HG03103 (cell line): Measurements from ENCODE around the gene PSMB11.

Experiments used
- ATAC-seq: cut with Tn5 transposase; IDR thresholded peaks from one replicate; pipeline ENCODE4 v1.9.1; 2021; ENCODE audit warnings: low read depth; ENCODE audit not compliant: unreplicated experiment

PSMB11 gene

GRCh38 chr14:23040100-23040499, 1.9 kb upstream of the PSMB11 start:
- no peak for ATAC-seq

- no peak for ATAC-seq
Measured at GRCh38 chr14:23041729-23042128, 283 bp upstream of the PSMB11 start.

- ATAC-seq = no peak
Measured at GRCh38 chr14:23043145-23043544, 1.1 kb downstream of the PSMB11 start.

- ATAC-seq = no peak
Measured at GRCh38 chr14:23043754-23044153, 1.7 kb downstream of the PSMB11 start.

GRCh38 chr14:23044840-23045239, 2.8 kb downstream of the PSMB11 start:
- no peak for ATAC-seq

- no peak for ATAC-seq
Measured at GRCh38 chr14:23045419-23046357, 3.7 kb downstream of the PSMB11 start.

- no peak for ATAC-seq
Measured at GRCh38 chr14:23047034-23047634, 5.1 kb downstream of the PSMB11 start.

GRCh38 chr14:23047751-23048693, 6.0 kb downstream of the PSMB11 start:
- ATAC-seq = no peak

- no peak for ATAC-seq
Measured at GRCh38 chr14:23049011-23049410, 7.0 kb downstream of the PSMB11 start.

GRCh38 chr14:23051141-23052057, 9.4 kb downstream of the PSMB11 start:
- no peak for ATAC-seq

GRCh38 chr14:23052182-23052623, 10.2 kb downstream of the PSMB11 start:
- ATAC-seq = no peak

- ATAC-seq = no peak
Measured at GRCh38 chr14:23052671-23053070, 10.7 kb downstream of the PSMB11 start.

- ATAC-seq = no peak
Measured at GRCh38 chr14:23053426-23053825, 11.4 kb downstream of the PSMB11 start.

- no peak for ATAC-seq
Measured at GRCh38 chr14:23054000-23054811, 12.2 kb downstream of the PSMB11 start.

- ATAC-seq = no peak
Measured at GRCh38 chr14:23055147-23055550, 13.1 kb downstream of the PSMB11 start.

GRCh38 chr14:23055621-23056144, 13.7 kb downstream of the PSMB11 start:
- ATAC-seq = no peak

GRCh38 chr14:23056145-23056955, 14.3 kb downstream of the PSMB11 start:
- ATAC-seq = no peak
